GM18508 (cell line): ENCODE results near the gene SMARCD3.

Source experiments
- ATAC-seq: cut with Tn5 transposase; IDR thresholded peaks from one replicate; pipeline ENCODE4 v1.9.1; 2021; ENCODE audit warnings: moderate number of reproducible peaks; ENCODE audit not compliant: insufficient read depth, unreplicated experiment

Gene SMARCD3

GRCh38 chr7:151193203-151193978, 55.1 kb downstream of the SMARCD3 start:
- ATAC-seq, result no peak

- no peak for ATAC-seq
Observed at GRCh38 chr7:151192002-151192539, 56.4 kb downstream of the SMARCD3 start.

- no peak for ATAC-seq
Observed at GRCh38 chr7:151191544-151191943, 57.0 kb downstream of the SMARCD3 start.

- ATAC-seq, result no peak
Observed at GRCh38 chr7:151189038-151189437, 59.5 kb downstream of the SMARCD3 start.
